DOHH2 (cell line): ENCODE measurements around the gene KLK1.

Source experiments
- CTCF ChIP-seq: fragments of 200-600 bp; sonication (generic); IDR thresholded peaks from one replicate; pipeline ENCODE4 v1.5.1; 2014; ENCODE audit warnings: antibody characterized with exemption, mild to moderate bottlenecking, low read depth, low read length; ENCODE audit not compliant: poor library complexity, severe bottlenecking
- EZH2phosphoT487 ChIP-seq: fragments of 200-600 bp; sonication (generic); IDR thresholded peaks from 2 replicates; pipeline ENCODE4 v1.6.1; 2017; ENCODE audit warnings: borderline replicate concordance, mild to moderate bottlenecking, antibody characterized with exemption, low read length, moderate library complexity, mixed read lengths

GRCh38 chr19:50793558-50794065 is 30.0 kb downstream of the KLK1 start:
- TF ChIP-seq CTCF (no peak), EZH2phosphoT487 (no peak)
